Dendritic cell treated with granulocyte-macrophage colony-stimulating factor and Interleukin-4, amounts not matched to agents 40 ng/mL and 50 ng/mL, for 4 days (primary cell): ENCODE results near the gene PTPRN2.

Source experiments
- H3K27ac Mint-ChIP-seq: one replicate; pipeline ENCODE4 v1.8.0; 2022; ENCODE audit warnings: mild to moderate bottlenecking, mixed read lengths
- H3K27me3 Mint-ChIP-seq: one replicate; pipeline ENCODE4 v1.8.0; 2022; ENCODE audit warnings: mild to moderate bottlenecking, mixed read lengths
- H3K36me3 Mint-ChIP-seq: one replicate; pipeline ENCODE4 v1.8.0; 2022; ENCODE audit warnings: low read depth, mixed read lengths
- H3K4me1 Mint-ChIP-seq: one replicate; pipeline ENCODE4 v1.8.0; 2022; ENCODE audit warnings: low read depth, mixed read lengths
- H3K4me3 Mint-ChIP-seq: one replicate; pipeline ENCODE4 v1.8.0; 2022; ENCODE audit warnings: mild to moderate bottlenecking, moderate library complexity, mixed read lengths
- H3K9me3 Mint-ChIP-seq: one replicate; pipeline ENCODE4 v1.8.0; 2022; ENCODE audit warnings: mixed read lengths
- intact Hi-C: fragments of 100-400 bp; cut with micrococcal nuclease; formaldehyde crosslinking; loops from one replicate; pipeline ENCODE4 v1.15.0; 2022

PTPRN2 gene

GRCh38 chr7:157964521-157964920 lies 623.1 kb downstream of the PTPRN2 start:
- Mint-ChIP-seq H3K27ac (no peak overlapping the region), H3K9me3 (no peaks in the 10 kb centered on the region), H3K27me3 (peaks cover 19% of the 10 kb centered on the region), H3K4me3 (no peak overlapping the region), H3K4me1 (no peaks in the 10 kb centered on the region), H3K36me3 (no peaks in the 10 kb centered on the region)
- intact Hi-C loops: no loop called here

DNA sequence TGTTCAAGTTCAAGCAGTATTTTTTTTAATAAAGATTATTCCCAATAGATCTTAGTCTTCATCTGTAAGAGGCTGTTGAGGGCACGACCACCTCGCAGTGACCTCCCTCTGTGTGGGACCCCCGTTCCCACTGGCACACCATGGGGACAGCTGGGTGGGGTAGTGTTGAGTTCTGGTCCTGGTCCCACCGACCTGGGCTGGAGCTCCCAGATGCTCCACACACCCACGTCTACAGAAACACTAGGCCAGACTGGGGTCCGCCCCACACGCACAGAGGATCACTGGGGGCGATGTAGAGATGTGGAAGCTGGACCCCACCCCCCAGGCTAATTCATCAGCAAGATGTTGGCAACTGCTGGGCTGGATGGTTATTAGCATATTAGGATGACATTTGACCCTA lies 623.6 kb downstream of the PTPRN2 start:
- Mint-ChIP-seq H3K9me3 (no peaks in the 10 kb centered on the region), H3K36me3 (no peaks in the 10 kb centered on the region), H3K27ac (no peak overlapping the region), H3K4me1 (no peaks in the 10 kb centered on the region), H3K4me3 (no peak overlapping the region), H3K27me3 (peaks cover 22% of the 10 kb centered on the region)
- intact Hi-C loops: no loop called here

DNA sequence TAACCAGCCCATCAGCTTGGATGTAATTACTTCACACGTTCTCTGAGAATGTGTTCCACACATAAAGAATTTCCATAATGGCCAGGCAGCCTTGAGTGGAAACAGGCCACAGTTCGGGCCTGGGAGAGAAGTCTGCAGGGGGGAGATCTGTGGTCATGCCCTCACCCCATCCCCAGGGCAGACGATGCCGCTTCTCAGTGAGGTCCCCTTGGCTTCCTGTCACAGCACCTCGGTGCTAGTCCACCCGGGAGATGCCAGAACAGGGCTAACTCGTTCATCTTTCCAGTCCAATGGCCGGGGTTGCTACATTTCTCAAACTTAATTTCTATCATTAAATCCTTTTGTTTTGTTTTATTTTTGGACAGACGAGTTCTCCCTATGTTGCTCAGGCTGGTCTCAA lies 624.1 kb downstream of the PTPRN2 start:
- no peaks in the 10 kb centered on the region for H3K9me3 Mint-ChIP-seq
- no peak overlapping the region for H3K27ac Mint-ChIP-seq
- intact Hi-C loops: no loop called here
- no peak overlapping the region for H3K4me3 Mint-ChIP-seq
- no peaks in the 10 kb centered on the region for H3K4me1 Mint-ChIP-seq
- H3K36me3 Mint-ChIP-seq: no peaks in the 10 kb centered on the region
- H3K27me3 Mint-ChIP-seq: peaks cover 22% of the 10 kb centered on the region

- Mint-ChIP-seq H3K36me3 (no peaks in the 10 kb centered on the region), H3K27ac (no peak overlapping the region), H3K9me3 (no peaks in the 10 kb centered on the region), H3K27me3 (peaks cover 22% of the 10 kb centered on the region), H3K4me1 (no peaks in the 10 kb centered on the region), H3K4me3 (no peak overlapping the region)
- intact Hi-C loops: no loop called here
Measured at GRCh38 chr7:157962458-157963306, 624.9 kb downstream of the PTPRN2 start.

GRCh38 chr7:157961731-157962457 lies 625.7 kb downstream of the PTPRN2 start:
- H3K4me1 Mint-ChIP-seq: no peaks in the 10 kb centered on the region
- no peak overlapping the region for H3K27ac Mint-ChIP-seq
- no peaks in the 10 kb centered on the region for H3K9me3 Mint-ChIP-seq
- H3K27me3 Mint-ChIP-seq: peaks cover 22% of the 10 kb centered on the region
- no peaks in the 10 kb centered on the region for H3K36me3 Mint-ChIP-seq
- H3K4me3 Mint-ChIP-seq: no peak overlapping the region
- intact Hi-C loops: no loop called here

DNA sequence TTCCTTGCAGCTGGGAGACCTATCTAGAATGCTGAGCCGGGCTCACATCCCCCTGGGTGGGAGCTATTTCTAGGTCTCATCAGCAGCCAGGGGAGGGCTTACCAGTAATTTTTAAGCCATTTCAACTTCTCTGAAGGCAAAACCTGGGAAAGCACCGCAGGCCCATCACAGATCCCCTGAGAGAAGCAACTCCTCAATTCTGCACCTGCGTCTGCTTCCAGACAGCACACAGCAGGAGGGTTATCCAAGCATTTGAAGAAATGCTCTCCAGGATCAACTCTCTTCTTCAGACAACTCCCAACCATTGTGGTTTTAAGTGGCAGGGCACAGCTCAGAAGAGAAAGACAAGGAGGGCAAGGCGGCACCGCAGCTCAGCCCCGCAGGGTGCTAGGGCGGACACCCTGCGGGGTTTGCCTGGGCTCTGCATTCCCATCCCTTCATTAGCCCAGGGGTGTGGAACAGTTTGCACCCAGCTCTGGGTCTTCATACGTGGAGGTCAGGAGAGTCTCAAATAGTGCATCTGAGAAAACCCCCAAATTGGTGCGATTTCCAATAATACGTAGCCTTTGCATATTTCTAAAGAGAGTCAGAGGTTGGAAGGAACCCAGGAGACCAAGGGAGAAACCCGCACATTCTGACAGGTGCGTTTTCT lies 632.1 kb downstream of the PTPRN2 start:
- no peaks in the 10 kb centered on the region for H3K4me1 Mint-ChIP-seq
- no peak overlapping the region for H3K27ac Mint-ChIP-seq
- H3K9me3 Mint-ChIP-seq: no peaks in the 10 kb centered on the region
- intact Hi-C loops: no loop called here
- no peaks in the 10 kb centered on the region for H3K36me3 Mint-ChIP-seq
- peaks cover 4% of the 10 kb centered on the region for H3K27me3 Mint-ChIP-seq
- no peak overlapping the region for H3K4me3 Mint-ChIP-seq

DNA sequence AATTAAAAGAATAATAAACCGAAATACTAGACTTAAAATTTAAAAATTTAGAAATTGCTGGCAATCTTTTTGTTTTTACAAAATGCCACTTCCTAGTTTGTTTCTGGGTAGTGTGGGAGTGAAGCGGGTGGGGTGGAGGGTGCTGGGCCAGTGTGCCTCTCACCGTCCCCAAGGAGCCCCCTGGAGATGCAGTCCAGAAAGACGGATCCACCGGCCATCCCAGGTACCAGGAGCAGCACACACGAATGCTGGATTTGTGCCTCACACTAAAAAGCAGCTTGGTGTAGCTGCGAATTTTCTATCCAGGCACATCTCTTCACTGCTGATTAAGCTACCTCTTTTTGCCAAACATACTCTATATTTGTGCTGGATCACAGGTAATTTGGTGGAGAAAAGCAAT lies 632.7 kb downstream of the PTPRN2 start:
- no peak overlapping the region for H3K27ac Mint-ChIP-seq
- intact Hi-C loops: no loop called here
- no peaks in the 10 kb centered on the region for H3K9me3 Mint-ChIP-seq
- H3K36me3 Mint-ChIP-seq: no peaks in the 10 kb centered on the region
- H3K4me1 Mint-ChIP-seq: no peaks in the 10 kb centered on the region
- peaks cover 3% of the 10 kb centered on the region for H3K27me3 Mint-ChIP-seq
- no peak overlapping the region for H3K4me3 Mint-ChIP-seq

DNA sequence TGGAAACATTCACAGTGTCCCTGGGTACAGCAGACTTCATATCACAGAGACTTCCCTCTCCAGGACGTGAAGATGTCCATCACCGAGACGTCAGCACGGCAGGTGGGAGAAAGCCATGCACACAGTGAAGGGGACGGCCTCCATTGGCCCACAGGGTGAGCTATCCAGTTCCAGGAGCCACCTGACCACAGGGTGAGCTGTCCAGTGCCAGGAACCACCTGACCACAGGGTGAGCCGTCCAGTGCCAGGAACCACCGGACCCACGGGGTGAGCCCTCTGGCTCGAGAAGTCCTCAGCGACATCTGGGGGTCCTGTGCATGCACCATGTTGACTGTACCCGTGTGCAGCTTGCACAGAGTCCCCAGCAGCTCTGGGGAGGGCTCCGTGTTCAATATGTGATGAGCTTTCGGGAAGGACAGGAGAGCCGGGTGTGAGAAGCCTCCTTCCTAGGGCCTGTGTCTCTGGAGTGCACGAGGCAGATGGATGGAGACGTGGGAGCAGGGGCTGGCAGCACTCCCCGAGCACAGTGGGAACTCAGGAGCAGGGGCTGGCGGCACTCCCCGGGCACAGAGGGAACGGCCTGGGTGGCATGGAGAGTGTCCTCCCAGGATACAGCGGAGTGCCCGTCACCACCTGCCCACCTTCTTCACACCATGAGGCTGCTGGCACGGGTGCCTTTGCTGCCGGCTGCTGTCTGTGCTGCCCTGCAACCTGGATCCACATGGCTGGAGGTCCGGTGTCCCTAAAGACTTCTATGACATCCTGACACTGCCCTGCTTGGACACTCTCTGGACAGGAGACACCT lies 634.6 kb downstream of the PTPRN2 start:
- no peaks in the 10 kb centered on the region for H3K36me3 Mint-ChIP-seq
- H3K27ac Mint-ChIP-seq: no peak overlapping the region
- no peak overlapping the region for H3K4me3 Mint-ChIP-seq
- no peaks in the 10 kb centered on the region for H3K27me3 Mint-ChIP-seq
- no peaks in the 10 kb centered on the region for H3K4me1 Mint-ChIP-seq
- H3K9me3 Mint-ChIP-seq: no peaks in the 10 kb centered on the region
- intact Hi-C loops: no loop called here

GRCh38 chr7:157952050-157952667 lies 635.5 kb downstream of the PTPRN2 start:
- Mint-ChIP-seq H3K4me1 (no peaks in the 10 kb centered on the region), H3K9me3 (no peaks in the 10 kb centered on the region), H3K4me3 (no peak overlapping the region), H3K27me3 (no peaks in the 10 kb centered on the region), H3K27ac (no peak overlapping the region), H3K36me3 (no peaks in the 10 kb centered on the region)
- intact Hi-C loops: no loop called here

DNA sequence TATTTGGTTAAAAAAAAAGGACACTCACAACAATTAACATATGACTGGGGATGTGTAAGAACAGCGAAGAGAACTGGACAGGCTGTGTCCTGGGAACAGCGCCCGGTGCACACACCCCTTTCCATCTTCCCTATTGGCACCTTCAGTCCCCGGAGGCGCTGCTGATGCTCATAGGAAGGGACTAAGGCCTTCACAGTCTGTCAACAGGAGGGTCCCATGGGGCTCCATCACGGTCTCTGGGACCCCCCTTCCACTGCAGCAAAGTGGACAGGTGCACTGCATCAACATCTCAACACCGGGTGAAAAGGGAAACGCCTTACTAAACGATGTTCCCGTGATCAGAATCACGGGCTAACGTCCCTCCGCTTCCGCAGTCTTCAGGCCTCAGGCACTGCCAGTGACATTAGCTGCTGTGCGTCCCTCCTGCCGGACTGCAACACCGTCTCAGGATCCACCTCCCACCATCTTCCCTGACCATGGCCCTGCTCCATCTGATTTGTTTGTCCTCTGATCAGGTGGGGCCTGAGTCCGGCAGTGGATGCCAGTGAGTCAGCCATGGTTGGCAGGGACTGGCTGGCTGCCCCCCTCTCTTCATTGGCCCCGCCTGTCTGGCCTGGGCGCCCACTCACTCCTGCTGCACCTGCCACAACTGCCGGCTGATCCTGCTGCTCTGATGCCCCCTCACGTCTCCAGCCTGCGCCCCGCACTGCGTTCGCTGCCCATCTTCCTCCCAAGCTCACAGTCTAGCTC lies 636.1 kb downstream of the PTPRN2 start:
- H3K36me3 Mint-ChIP-seq: no peaks in the 10 kb centered on the region
- no peak overlapping the region for H3K27ac Mint-ChIP-seq
- peaks cover 6% of the 10 kb centered on the region for H3K9me3 Mint-ChIP-seq
- H3K27me3 Mint-ChIP-seq: no peaks in the 10 kb centered on the region
- H3K4me1 Mint-ChIP-seq: no peaks in the 10 kb centered on the region
- no peak overlapping the region for H3K4me3 Mint-ChIP-seq
- intact Hi-C loops: no loop called here

DNA sequence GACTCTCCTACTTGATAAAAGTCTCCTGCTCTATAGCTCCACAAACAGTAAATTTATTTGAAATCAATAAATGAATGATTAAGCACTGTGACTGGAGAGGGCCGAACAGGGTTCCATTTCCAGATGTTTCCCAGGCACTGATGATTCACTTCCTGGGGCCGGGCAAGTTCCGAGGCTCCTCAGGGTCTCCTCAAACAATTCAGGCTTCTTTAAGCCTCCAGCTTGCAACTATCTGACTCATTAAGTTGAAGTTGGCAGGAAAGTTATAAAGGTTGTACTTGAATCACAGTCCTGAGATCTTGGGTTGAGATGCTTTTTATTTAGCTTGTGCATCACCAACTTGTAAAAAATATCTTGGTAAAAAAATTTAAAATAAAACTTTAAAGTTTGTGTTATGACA lies 637.9 kb downstream of the PTPRN2 start:
- Mint-ChIP-seq H3K27me3 (no peaks in the 10 kb centered on the region), H3K4me1 (no peaks in the 10 kb centered on the region), H3K9me3 (peaks cover 23% of the 10 kb centered on the region), H3K4me3 (no peak overlapping the region), H3K36me3 (no peaks in the 10 kb centered on the region), H3K27ac (no peak overlapping the region)
- intact Hi-C loops: no loop called here

GRCh38 chr7:157947504-157947903 lies 640.1 kb downstream of the PTPRN2 start:
- Mint-ChIP-seq H3K4me1 (no peaks in the 10 kb centered on the region), H3K9me3 (peaks cover 41% of the 10 kb centered on the region), H3K36me3 (no peaks in the 10 kb centered on the region), H3K27ac (no peak overlapping the region), H3K4me3 (no peak overlapping the region), H3K27me3 (no peaks in the 10 kb centered on the region)
- intact Hi-C loops: no loop called here
